Measurements from ENCODE around the gene FMN1. TPM values are rescaled to one million over a fixed set of nuclear protein-coding genes. Genes with fewer than 3 reads are reported as not detected.

FMN1 gene
- total RNA-seq, 1 experiment from 2014 or later: 0.37 TPM

DNA sequence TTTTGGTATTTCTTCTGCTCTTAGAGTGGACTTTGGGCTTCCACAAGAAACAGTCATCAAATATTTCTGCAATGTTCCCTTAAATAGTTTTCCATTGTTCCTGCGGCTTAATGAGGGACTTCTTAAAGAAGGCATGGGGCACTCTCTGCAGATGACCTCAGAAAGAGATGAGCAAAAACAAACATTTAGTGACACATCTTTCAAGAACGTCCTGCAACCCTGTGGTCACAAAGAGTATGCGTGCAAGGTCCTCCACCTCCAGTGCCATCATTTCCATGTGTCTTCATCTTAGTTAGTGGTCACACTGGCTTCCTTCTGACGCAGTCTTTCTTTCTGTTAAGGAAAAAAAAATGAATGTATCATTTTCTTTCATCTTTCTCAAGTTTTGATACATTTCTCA lies 420.5 kb downstream of the FMN1 start:
- Histone ChIP-seq H3K36me3 (ENCODE audit: insufficient read depth, low read length, poor library complexity, severe bottlenecking) (no peaks in the 10 kb centered on the region), H3K4me1 (ENCODE audit: insufficient read depth, low read length, poor library complexity, severe bottlenecking) (no peaks in the 10 kb centered on the region), H3K27ac (ENCODE audit: low read depth, low read length, poor library complexity, severe bottlenecking) (no peak overlapping the region), H3K27me3 (replicated peaks; ENCODE audit: insufficient read depth, low read depth, low read length, poor library complexity) (no peaks in the 10 kb centered on the region), H3K9me3 (ENCODE audit: low read depth, low read length, poor library complexity, severe bottlenecking) (peaks cover 2% of the 10 kb centered on the region), H3K4me3 (ENCODE audit: low read depth, low read length, poor library complexity, severe bottlenecking) (no peak overlapping the region)
- POLR2A ChIA-PET (ENCODE audit: low non-redundant PET): no interaction called here
- no TSS peak for BruUV-seq (replicated peaks)
- CTCF ChIA-PET: no interaction called here
- TF ChIP-seq EZH2 (IDR thresholded peaks at IDR 0.05; ENCODE audit: borderline replicate concordance, low read depth, low read length, poor library complexity, severe bottlenecking): no peak
- TF ChIP-seq, protein P1, sequence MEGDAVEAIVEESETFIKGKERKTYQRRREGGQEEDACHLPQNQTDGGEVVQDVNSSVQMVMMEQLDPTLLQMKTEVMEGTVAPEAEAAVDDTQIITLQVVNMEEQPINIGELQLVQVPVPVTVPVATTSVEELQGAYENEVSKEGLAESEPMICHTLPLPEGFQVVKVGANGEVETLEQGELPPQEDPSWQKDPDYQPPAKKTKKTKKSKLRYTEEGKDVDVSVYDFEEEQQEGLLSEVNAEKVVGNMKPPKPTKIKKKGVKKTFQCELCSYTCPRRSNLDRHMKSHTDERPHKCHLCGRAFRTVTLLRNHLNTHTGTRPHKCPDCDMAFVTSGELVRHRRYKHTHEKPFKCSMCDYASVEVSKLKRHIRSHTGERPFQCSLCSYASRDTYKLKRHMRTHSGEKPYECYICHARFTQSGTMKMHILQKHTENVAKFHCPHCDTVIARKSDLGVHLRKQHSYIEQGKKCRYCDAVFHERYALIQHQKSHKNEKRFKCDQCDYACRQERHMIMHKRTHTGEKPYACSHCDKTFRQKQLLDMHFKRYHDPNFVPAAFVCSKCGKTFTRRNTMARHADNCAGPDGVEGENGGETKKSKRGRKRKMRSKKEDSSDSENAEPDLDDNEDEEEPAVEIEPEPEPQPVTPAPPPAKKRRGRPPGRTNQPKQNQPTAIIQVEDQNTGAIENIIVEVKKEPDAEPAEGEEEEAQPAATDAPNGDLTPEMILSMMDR (conservative IDR thresholded peaks at IDR 0.05; ENCODE audit: low read depth, low read length): no peak
- DNase-seq (ENCODE audit: low spot score): no peak
- intact Hi-C loops (cut with micrococcal nuclease; ENCODE audit: unreplicated experiment): no loop called here

DNA sequence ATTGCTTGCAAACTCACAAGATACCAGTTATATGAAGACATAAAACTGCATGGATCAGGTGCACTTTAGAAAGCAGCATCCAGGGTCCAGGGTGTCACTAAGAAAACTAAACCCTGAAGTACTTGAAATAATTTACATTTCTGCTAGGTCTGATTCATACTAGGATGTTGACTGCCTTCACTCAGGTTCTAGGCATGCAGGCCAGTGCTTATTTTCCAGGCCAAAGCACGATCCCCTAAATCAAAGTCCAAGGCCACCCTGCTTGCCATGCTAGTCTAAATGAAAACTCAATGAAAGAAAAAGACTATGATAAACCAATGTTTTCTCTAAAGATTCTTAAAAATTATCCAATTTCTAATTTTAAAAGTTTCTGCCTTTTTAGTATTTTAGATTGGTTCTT lies 427.3 kb downstream of the FMN1 start:
- Histone ChIP-seq H3K4me1 (ENCODE audit: insufficient read depth, low read length, poor library complexity, severe bottlenecking) (no peaks in the 10 kb centered on the region), H3K36me3 (ENCODE audit: insufficient read depth, low read length, poor library complexity, severe bottlenecking) (no peaks in the 10 kb centered on the region), H3K4me3 (ENCODE audit: low read depth, low read length, poor library complexity, severe bottlenecking) (no peak overlapping the region), H3K27ac (ENCODE audit: low read depth, low read length, poor library complexity, severe bottlenecking) (no peak overlapping the region), H3K9me3 (ENCODE audit: low read depth, low read length, poor library complexity, severe bottlenecking) (no peaks in the 10 kb centered on the region), H3K27me3 (replicated peaks; ENCODE audit: insufficient read depth, low read depth, low read length, poor library complexity) (no peaks in the 10 kb centered on the region)
- ChIA-PET CTCF (no interaction called here), POLR2A (ENCODE audit: low non-redundant PET) (no interaction called here)
- TF ChIP-seq, protein P1 (conservative IDR thresholded peaks at IDR 0.05; ENCODE audit: low read depth, low read length): no peak
- no peak for TF ChIP-seq EZH2 (IDR thresholded peaks at IDR 0.05; ENCODE audit: borderline replicate concordance, low read depth, low read length, poor library complexity, severe bottlenecking)
- DNase-seq (ENCODE audit: low spot score): no peak
- intact Hi-C loops (cut with micrococcal nuclease; ENCODE audit: unreplicated experiment): no loop called here
- no TSS peak for BruUV-seq (replicated peaks)

DNA sequence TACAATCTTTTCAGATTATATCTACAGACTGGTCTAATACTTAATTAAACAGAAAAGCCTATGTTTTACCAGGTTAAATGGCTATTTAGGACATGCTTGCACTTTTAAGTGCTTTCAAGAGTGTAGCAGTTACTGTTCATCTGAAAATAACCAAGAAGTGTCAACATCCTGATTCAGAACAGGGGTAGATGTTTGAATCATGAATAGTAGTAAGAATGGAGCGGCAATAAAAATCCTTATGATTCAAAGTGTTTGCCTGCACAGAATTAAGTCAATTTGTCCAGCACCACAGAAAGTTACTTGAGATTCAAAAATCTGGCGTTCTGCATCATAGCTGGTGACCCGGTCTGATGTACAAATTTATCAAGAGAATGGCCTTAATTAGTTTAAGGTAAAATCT lies 428.4 kb downstream of the FMN1 start:
- ChIA-PET POLR2A (ENCODE audit: low non-redundant PET) (no interaction called here), CTCF (no interaction called here)
- Histone ChIP-seq H3K27ac (ENCODE audit: low read depth, low read length, poor library complexity, severe bottlenecking) (no peak overlapping the region), H3K27me3 (replicated peaks; ENCODE audit: insufficient read depth, low read depth, low read length, poor library complexity) (no peaks in the 10 kb centered on the region), H3K36me3 (ENCODE audit: insufficient read depth, low read length, poor library complexity, severe bottlenecking) (no peaks in the 10 kb centered on the region), H3K9me3 (ENCODE audit: low read depth, low read length, poor library complexity, severe bottlenecking) (no peaks in the 10 kb centered on the region), H3K4me1 (ENCODE audit: insufficient read depth, low read length, poor library complexity, severe bottlenecking) (no peaks in the 10 kb centered on the region), H3K4me3 (ENCODE audit: low read depth, low read length, poor library complexity, severe bottlenecking) (no peak overlapping the region)
- intact Hi-C loops (cut with micrococcal nuclease; ENCODE audit: unreplicated experiment): no loop called here
- DNase-seq (ENCODE audit: low spot score): no peak
- no peak for TF ChIP-seq EZH2 (IDR thresholded peaks at IDR 0.05; ENCODE audit: borderline replicate concordance, low read depth, low read length, poor library complexity, severe bottlenecking)
- TF ChIP-seq, protein P1 (conservative IDR thresholded peaks at IDR 0.05; ENCODE audit: low read depth, low read length): no peak
- no TSS peak for BruUV-seq (replicated peaks)

All from A673 (cell line).